NK-92 (cell line): Measurements from ENCODE around the gene PLIN4.
"Not testable (repeated sequence)": the region's sequence is repeated elsewhere in the genome, so short reads cannot be mapped to it uniquely, and the experiment has no call there.

Source experiments
- DNase-seq: peaks from one replicate; lab custom pipeline; 2025; ENCODE audit not compliant: unreplicated experiment; lab: John Stamatoyannopoulos, UW

Gene PLIN4

GRCh38 chr19:4518345-4519171 is at the start of gene PLIN4:
TSS of gene PLIN4 (minus strand) at chr19:4518486. CDS start at chr19:4518272, 214 bp downstream.
- DNase-seq, result no peak

DNA sequence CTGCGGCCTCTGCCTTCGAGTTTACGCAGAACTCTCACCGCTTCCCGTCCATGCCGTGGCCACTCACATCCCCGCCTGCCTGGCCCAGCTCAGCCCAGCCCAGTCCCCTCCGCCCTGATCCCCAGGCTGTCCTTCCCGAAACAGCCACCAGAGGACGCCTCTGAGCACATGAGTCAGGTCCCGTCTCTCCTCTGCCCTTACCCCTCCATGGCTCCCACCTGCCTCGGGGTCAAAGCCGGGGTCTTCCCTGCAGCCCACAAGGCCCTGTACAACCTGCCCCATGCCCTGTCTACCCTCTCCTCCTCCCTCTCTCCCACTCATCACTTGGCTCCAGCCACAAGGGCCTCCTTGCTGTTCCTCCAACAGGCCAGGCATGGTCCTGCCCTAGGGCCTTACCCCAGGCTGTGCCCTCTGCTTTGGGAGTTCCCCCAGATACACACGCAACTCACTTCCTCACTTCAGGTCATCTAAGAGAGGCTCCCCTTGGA is 49.3 kb upstream of the PLIN4 start:
- DNase-seq, result no peak

DNA sequence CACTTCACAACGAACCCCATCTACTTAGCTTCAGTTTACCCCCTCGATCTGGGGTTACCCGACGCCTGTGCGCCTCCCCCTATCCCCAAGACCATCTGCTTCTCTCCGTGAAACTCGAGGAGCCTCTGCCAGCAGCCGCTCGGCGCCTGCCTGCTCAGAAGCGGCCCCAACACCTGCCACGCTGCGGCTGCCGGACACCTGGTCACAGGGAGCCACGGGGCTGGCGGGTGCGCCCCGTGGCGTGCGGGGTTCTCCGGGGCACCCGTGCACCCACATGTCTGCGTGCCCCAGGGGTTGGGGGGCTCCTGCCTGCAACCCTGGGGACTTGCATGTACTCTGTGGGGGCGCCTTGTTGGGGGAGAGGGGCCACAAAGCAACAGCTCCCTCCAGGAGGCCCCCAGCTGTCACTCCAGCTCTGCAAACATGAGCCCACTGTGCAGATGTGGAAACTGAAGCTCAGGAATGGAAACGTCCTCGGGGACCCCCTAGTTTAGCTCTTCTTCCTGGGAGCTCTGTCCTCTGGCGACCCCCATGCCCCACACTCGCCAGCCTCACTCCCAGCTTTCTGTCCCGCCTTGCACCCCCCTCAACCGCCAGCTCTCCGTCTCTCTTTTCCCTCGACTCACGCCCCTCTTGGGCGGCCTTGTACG is 48.2 kb upstream of the PLIN4 start:
- DNase-seq, result no peak

DNA sequence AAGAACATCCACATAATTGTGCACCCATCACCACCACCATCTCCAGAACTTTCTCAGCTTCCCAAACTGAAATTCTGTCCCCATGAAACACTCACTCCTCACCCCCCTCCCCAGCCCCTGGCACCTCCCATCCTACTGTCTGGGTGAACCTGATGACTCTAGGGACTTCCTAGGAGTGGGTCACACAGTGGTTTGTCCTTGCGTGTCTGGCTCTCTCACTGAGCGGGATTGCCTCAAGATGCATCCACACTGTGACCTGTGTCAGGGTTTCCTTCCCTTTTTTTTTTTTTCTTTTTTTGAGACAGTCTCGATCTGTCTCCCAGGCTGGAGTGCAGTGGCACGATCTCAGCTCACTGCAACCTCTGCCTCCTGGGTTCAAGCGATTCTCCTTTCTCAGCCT is 45.3 kb upstream of the PLIN4 start:
- DNase-seq, result not testable (repeated sequence)

DNA sequence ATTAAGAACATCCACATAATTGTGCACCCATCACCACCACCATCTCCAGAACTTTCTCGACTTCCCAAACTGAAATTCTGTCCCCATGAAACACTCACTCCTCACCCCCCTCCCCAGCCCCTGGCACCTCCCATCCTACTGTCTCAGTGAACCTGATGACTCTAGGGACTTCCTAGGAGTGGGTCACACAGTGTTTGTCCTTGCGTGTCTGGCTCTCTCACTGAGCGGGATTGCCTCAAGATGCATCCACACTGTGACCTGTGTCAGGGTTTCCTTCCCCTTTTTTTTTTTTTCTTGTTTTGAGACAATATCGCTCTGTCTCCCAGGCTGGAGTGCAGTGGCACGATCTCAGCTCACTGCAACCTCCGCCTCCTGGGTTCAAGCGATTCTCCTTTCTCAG is 43.8 kb upstream of the PLIN4 start:
- not testable (repeated sequence) for DNase-seq

GRCh38 chr19:4559569-4559968 is 41.3 kb upstream of the PLIN4 start, which contains the start of gene SEMA6B:
TSS of gene SEMA6B (minus strand) at chr19:4559684. CDS start at chr19:4558457, 1,227 bp downstream.
- no peak for DNase-seq

GRCh38 chr19:4557971-4558941 is 40.0 kb upstream of the PLIN4 start:
- DNase-seq, result no peak

DNA sequence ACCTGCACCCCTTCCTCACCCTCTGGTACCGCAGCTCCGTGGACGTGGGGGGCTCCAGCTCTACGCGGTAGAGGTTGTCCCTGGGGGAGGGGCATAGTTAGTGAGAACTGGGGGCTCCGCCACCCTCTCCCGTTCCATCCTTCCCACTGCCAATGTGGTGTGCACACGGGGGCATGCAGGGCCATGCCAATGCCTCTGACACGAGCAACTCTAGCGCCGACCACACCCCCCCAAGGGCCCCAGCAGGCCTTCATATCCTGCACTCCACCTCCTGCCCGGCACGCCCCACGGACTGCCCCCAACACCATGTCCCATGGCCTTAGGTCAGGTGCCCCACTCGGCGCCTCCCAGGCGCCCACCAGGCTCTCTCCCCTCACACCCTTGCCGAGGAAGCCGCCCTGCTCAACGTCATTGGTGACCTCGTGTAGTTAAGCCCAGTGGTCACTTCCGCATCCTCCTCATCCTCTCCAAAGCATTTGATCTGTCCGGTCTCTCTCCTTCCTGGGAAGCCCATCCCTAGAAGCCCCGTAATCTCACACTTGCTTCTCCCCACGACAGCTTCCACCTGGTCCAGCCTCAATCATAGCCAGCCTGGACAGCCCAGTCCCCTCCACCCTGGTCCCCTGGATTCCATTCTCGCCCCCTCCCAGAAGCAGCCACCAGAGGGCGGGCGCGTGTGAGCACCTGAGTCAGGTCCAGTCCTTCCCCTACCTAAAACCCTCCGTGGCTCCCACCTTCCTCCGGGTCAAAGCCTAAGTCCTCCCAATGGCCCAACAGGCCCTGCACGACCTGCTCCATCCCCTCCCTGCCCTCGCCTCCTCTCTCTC is 39.1 kb upstream of the PLIN4 start:
- DNase-seq, result no peak

- no peak for DNase-seq
Measured at GRCh38 chr19:4556597-4557127, 38.4 kb upstream of the PLIN4 start.

DNA sequence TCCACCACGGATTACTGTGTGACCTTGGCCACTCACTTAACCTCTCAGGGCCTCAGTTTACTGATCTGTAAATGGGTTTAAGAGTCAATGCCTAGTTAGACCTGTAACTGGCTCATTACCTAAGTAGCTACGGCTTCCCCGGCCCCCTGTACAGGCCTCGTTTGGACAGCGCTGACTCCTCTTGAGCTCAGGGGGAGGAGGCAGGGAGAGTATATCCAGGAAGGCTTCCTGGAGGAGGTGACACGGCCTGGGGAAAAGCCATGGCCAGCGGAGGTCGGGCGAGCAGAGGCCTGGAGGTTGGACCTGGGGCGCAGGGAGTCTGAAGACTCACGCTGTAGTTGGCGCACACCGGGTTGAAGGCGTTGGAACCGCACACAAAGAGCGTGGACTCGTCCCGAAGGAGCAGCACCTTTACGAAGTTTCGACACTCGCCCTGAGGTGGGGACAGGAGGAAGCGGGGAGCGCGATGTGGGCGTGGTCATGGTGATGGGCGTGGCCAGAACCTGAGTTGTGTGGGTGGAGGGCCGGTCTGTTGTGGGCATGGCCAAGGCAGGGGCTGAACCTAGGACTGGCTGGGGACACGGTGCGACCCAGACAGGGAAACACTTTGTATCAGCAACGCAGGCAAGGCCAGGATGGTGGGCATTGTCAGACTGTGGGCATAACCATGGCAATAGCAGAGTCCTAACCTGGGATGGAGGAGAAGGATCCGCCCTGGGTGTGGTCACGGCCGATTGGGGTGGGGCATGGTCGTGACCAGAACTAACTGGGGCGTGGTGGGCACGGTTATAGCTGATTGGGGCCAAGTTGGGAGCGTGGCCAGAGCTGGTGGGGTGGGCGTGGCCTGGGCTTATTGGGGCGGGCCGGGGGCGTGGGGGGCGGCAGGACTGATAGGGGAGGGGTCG is 37.6 kb upstream of the PLIN4 start:
- no peak for DNase-seq

DNA sequence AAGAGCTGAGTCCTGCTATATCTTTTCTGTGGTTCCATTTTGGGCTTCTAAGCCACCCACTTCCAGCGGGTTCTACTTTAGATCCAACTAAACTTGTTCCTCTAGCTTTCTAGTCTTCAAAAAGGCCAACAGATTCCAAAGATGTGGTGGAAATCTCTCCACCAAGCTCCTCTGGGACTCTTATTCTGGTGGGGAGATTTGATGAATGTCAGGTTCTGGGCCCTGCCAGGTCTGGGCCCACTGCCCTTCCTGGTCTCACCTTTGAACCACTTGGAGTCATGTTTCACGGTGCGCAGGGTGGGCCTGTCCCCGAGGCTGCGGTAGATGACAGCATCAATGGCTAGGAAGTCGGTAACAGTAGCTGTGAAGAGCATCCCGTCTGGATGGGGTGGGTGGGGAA is 36.4 kb upstream of the PLIN4 start:
- no peak for DNase-seq

- no peak for DNase-seq
Measured at GRCh38 chr19:4553775-4554174, 35.5 kb upstream of the PLIN4 start.

- no peak for DNase-seq
Measured at GRCh38 chr19:4553092-4553695, 34.9 kb upstream of the PLIN4 start.

DNA sequence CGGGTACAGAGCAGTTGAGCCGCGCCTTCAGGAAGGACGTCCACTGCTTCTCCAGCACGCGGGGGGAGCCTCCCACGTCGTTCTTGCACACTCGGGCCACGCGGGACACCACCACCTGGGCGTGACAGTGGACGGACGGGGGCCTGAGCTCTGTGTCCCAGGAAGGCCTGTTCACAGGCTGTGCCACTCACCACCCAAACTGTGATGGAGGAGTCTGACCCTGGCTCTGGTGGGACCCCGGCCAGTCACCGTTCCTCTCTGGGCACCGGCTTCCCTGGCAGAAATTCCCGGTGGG is 34.2 kb upstream of the PLIN4 start:
- no peak for DNase-seq

DNA sequence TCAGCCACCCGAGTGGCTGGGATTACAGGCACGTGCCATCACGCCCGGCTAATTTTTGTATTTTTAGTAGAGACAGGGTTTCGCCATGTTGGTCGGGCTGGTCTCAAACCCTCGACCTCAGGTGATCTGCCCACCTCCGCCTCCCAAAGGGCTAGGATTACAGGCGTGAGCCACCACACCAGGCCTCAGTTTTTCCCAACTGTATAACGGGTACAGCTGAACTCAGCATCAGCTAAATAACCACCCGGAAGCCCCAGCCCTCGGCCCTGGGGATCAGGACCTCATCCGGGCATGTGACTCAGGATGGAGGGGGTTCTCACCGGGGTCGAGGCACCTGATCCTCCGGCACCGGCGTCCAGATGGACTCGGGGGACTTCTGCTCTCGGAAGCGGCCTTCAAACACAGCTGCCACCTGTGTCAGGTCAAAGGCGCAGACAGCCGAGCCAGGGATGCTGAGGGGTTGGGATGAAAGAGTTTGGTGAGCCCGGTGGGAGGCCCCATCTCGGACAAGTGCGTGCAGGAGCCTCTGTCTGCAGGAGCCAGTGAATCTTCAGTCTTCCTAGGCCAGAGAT is 32.3 kb upstream of the PLIN4 start:
- no peak for DNase-seq

DNA sequence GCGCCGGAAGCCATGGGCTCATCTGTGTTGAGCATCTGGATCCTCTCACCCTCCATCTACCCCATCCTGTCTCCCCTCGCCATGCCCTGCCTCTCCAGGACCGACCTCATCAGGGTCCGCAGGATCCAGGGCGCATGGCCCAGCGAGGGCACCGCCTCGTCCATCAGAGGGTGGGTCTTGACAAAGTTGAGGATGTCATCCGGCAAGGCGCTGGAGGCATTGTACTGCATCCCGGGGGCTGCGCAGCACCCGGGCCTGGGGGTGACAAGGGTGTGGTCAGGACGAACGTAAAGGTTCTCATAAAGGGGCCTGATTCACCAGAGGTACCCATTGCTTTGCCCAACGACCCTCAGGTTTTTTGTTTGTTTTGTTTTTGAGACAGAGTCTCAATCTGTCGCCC is 31.7 kb upstream of the PLIN4 start:
- no peak for DNase-seq

DNA sequence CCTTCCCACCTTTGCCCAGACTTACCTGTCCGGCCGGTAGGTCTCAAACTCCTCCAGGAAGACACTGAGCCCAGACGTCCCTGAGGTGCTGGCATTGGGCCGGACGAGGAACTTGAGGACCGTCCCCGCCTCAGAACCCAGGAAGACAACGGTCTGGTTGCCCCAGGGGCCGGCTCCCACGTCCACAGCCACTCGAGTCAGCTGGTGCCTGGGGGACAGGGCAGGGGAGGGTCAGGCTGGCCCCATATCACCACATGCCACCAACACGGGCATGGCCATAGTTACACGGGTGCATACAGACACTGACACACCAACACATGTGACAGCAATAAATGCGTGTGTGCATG is 29.9 kb upstream of the PLIN4 start:
- no peak for DNase-seq
